HepG2 (cell line): ENCODE measurements around the gene LRRC8D. TPM values are rescaled to one million over a fixed set of nuclear protein-coding genes. Genes with fewer than 3 reads are reported as not detected.

Experiments
- ATAC-seq: fragments of 200-7000 bp; cut with Tn5 transposase; 3 replicates; pipeline ENCODE4 v1.9.1; 2020; ENCODE audit warnings: mild to moderate bottlenecking, moderate library complexity
- BruUV-seq: library from RNA; stranded (reverse); fragments of 400-500 nt; replicated peaks from 2 replicates; lab custom pipeline; 2021; lab: Mats Ljungman, UMichigan
- CTCF ChIA-PET: fragments of 300-600 bp; formaldehyde crosslinking; extraction: SDS; loops from one replicate; lab custom pipeline; 2021; ENCODE audit warnings: low total read pairs, inconsistent platforms, low intra/inter-chr PET ratio; lab: Yijun Ruan, JAX
- POLR2A ChIA-PET: fragments of 350-600 bp; sonication (Branson Sonifier 250); formaldehyde crosslinking; loops from one replicate; lab custom pipeline; 2020; ENCODE audit warnings: antibody characterized with exemption, inconsistent platforms; lab: Yijun Ruan, JAX
- DNase-seq: peaks from one replicate; pipeline ENCODE4 v3.0.0-alpha.2; 2015; ENCODE audit warnings: low spot score
- FAIRE-seq: peaks from 3 replicates; lab custom pipeline; 2011; peaks lifted over from hg19 to GRCh38; lab: Jason Lieb, UNC
- H2AFZ ChIP-seq: one replicate; pipeline ENCODE4 v1.6.1; 2011; ENCODE audit warnings: low read length, inconsistent platforms
- H3K27ac ChIP-seq: fragments of 300-600 bp; 3 replicates; pipeline ENCODE4 v1.8.0; 2011; ENCODE audit warnings: mixed run types, mild to moderate bottlenecking, mixed read lengths, low read length, inconsistent platforms; ENCODE audit not compliant: insufficient read depth; ENCODE audit errors: extremely low read length
- H3K27me3 ChIP-seq, 2 experiments: fragments of 200-600 bp in 1 of 2; 2 replicates in 1 of 2; 3 replicates in 1 of 2; pipeline versions ENCODE4 v1.6.0 to v1.8.0; 2011; ENCODE audit warnings: low read length in 2 of 2, mild to moderate bottlenecking in 2 of 2, moderate library complexity in 2 of 2, inconsistent platforms in 1 of 2; ENCODE audit not compliant: insufficient read depth in 2 of 2, control insufficient read depth in 1 of 2
- H3K36me3 ChIP-seq, 2 experiments: fragments of 200-600 bp in 1 of 2; replicated peaks in 1 of 2; 2 replicates in 1 of 2; 3 replicates in 1 of 2; pipeline versions ENCODE4 v1.5.1 to v1.8.0; 2011; ENCODE audit warnings: low read length in 2 of 2, inconsistent platforms in 1 of 2; ENCODE audit not compliant: insufficient read depth in 2 of 2, control insufficient read depth in 1 of 2
- H3K4me1 ChIP-seq: 2 replicates; pipeline ENCODE4 v1.5.1; 2012; ENCODE audit warnings: low read length, inconsistent platforms; ENCODE audit not compliant: insufficient read depth
- H3K4me2 ChIP-seq: 2 replicates; pipeline ENCODE4 v1.6.0; 2011; ENCODE audit warnings: low read depth, low read length, inconsistent platforms
- H3K4me3 ChIP-seq, 3 experiments: fragments of 200-600 bp in 1 of 3; sonication (generic), shearing (Covaris generic) in 1 of 3; replicated peaks in 1 of 3; 2 replicates each; pipeline ENCODE4 v1.5.1; 2011 to 2016; ENCODE audit warnings: low read length in 3 of 3, inconsistent platforms in 2 of 3, low read depth in 2 of 3, mild to moderate bottlenecking in 2 of 3, control low read depth in 1 of 3, mixed read lengths in 1 of 3; ENCODE audit not compliant: insufficient read depth in 1 of 3
- H3K79me2 ChIP-seq: one replicate; pipeline ENCODE4 v1.6.1; 2011; ENCODE audit warnings: low read length, inconsistent platforms; ENCODE audit not compliant: insufficient read depth
- H3K9ac ChIP-seq: 2 replicates; pipeline ENCODE4 v1.6.0; 2011; ENCODE audit warnings: mild to moderate bottlenecking, low read depth, low read length, inconsistent platforms; ENCODE audit not compliant: insufficient read depth
- H3K9me3 ChIP-seq: 2 replicates; pipeline ENCODE4 v1.5.1; 2012; ENCODE audit warnings: mild to moderate bottlenecking, low read length
- H4K20me1 ChIP-seq: 2 replicates; pipeline ENCODE4 v1.6.0; 2011; ENCODE audit warnings: inconsistent platforms, mild to moderate bottlenecking, low read length, moderate library complexity; ENCODE audit not compliant: insufficient read depth
- KMT2B ChIP-seq: IDR thresholded peaks from 2 replicates; pipeline ENCODE4 v1.6.1; 2016; ENCODE audit warnings: missing genetic modification reagents, missing compliant biosample characterization
- PRMT3 ChIP-seq: sonication (generic); formaldehyde crosslinking; IDR thresholded peaks from 2 replicates; pipeline ENCODE4 v1.8.1; 2022; ENCODE audit warnings: low read depth, mild to moderate bottlenecking, moderate library complexity, missing genetic modification reagents, borderline replicate concordance
- RAD51 ChIP-seq: fragments of 450-650 bp; IDR thresholded peaks from 2 replicates; pipeline ENCODE4 v1.6.1; 2016; ENCODE audit warnings: borderline replicate concordance
- SIX4 ChIP-seq: sonication (generic); formaldehyde crosslinking; IDR thresholded peaks from 2 replicates; pipeline ENCODE4 v1.4.0; 2020; ENCODE audit warnings: missing genetic modification reagents
- ZBTB43 ChIP-seq: sonication (generic); formaldehyde crosslinking; conservative IDR thresholded peaks from 2 replicates; pipeline ENCODE4 v1.4.0; 2020; ENCODE audit warnings: missing genetic modification reagents
- ZNF292 ChIP-seq: sonication (generic); formaldehyde crosslinking; IDR thresholded peaks from 2 replicates; pipeline ENCODE4 v1.8.1; 2022; ENCODE audit warnings: mild to moderate bottlenecking, low read depth, missing genetic modification reagents, borderline replicate concordance
- ZNF451 ChIP-seq: sonication (generic); formaldehyde crosslinking; IDR thresholded peaks from 2 replicates; pipeline ENCODE4 v1.5.0; 2020; ENCODE audit warnings: mild to moderate bottlenecking, missing genetic modification reagents
- ZNF556 ChIP-seq: sonication (generic); formaldehyde crosslinking; IDR thresholded peaks from 2 replicates; pipeline ENCODE4 v1.4.0; 2020; ENCODE audit warnings: mild to moderate bottlenecking, missing genetic modification reagents, borderline replicate concordance
- ZNF567 ChIP-seq: sonication (generic); formaldehyde crosslinking; IDR thresholded peaks from 2 replicates; pipeline ENCODE4 v1.8.1; 2023; ENCODE audit warnings: mild to moderate bottlenecking, missing genetic modification reagents, borderline replicate concordance
- ZNF724P ChIP-seq: sonication (generic); formaldehyde crosslinking; IDR thresholded peaks from 2 replicates; pipeline ENCODE4 v1.8.0; 2022; ENCODE audit warnings: missing genetic modification reagents, borderline replicate concordance
- ZNF816 ChIP-seq: sonication (generic); formaldehyde crosslinking; IDR thresholded peaks from 2 replicates; pipeline ENCODE4 v1.8.0; 2022; ENCODE audit warnings: missing genetic modification reagents, mild to moderate bottlenecking, borderline replicate concordance
- WGBS: methylation state at CpG from one replicate; pipeline ENCODE4 v1.1.6; 2017; ENCODE audit warnings: low lambda C conversion rate; 5-methylcytosine and 5-hydroxymethylcytosine counted together
- in situ Hi-C: cut with HindIII; loops from 2 replicates; pipeline ENCODE4 v1.10.0; 2017; ENCODE audit warnings: low pct_unique_long_range_greater_than_20kb; ENCODE audit not compliant: extremely low pct_ligation_motif_present
- intact Hi-C: fragments of 100-400 bp; cut with micrococcal nuclease; formaldehyde crosslinking; loops from one replicate; pipeline ENCODE4 v1.10.0; 2022; ENCODE audit not compliant: unreplicated experiment
- polyA plus RNA-seq, 8 experiments: library from polyadenylated mRNA; depleted of rRNA in 3 of 8; stranded (reverse) in 7 of 8; unstranded in 1 of 8; fragments of >200 nt; fragmentation: Illumina TruSeq in 4 of 8; extraction: Trizol in 4 of 8; gene quantifications; 2 replicates each; pipeline versions ENCODE4 v1.2.1 to v1.2.3, GENCODE V29; 2011 to 2016; ENCODE audit warnings: low read depth in 4 of 8, missing spikeins in 1 of 8, mixed read lengths in 1 of 8; ENCODE audit not compliant: insufficient read depth in 1 of 8
- total RNA-seq, 5 experiments: library from RNA; depleted of rRNA; stranded (reverse); fragments of >200 nt; fragmentation: Illumina TruSeq; extraction: Trizol; gene quantifications; 2 replicates each; pipeline ENCODE4 v1.2.3, GENCODE V29; 2016; ENCODE audit warnings: low read depth in 1 of 5
- TF ChIP-seq, protein P1 (sequence below): sonication (generic); formaldehyde crosslinking; IDR thresholded peaks from 2 replicates; pipeline ENCODE4 v1.9.0; 2021; ENCODE audit warnings: missing genetic modification reagents, borderline replicate concordance
- TF ChIP-seq, protein P2 (sequence below): sonication (generic); formaldehyde crosslinking; IDR thresholded peaks from 2 replicates; pipeline ENCODE4 v1.8.0; 2022; ENCODE audit warnings: mild to moderate bottlenecking, missing genetic modification reagents; ENCODE audit not compliant: insufficient replicate concordance
- TF ChIP-seq, protein P3 (sequence below): sonication (generic); formaldehyde crosslinking; IDR thresholded peaks from 2 replicates; pipeline ENCODE4 v1.4.0; 2020; ENCODE audit warnings: missing genetic modification reagents
- TF ChIP-seq, protein P4 (sequence below): sonication (generic); formaldehyde crosslinking; IDR thresholded peaks from 2 replicates; pipeline ENCODE4 v1.9.0; 2021; ENCODE audit warnings: missing genetic modification reagents, borderline replicate concordance
- TF ChIP-seq, protein P5 (sequence below): sonication (generic); formaldehyde crosslinking; IDR thresholded peaks from 2 replicates; pipeline ENCODE4 v1.8.1; 2023; ENCODE audit warnings: mild to moderate bottlenecking, inconsistent platforms, moderate library complexity, missing genetic modification reagents, borderline replicate concordance

Gene LRRC8D
- total and polyA plus RNA-seq, 2 of the 13 experiments (the other 11 are each of a cell fraction or from before 2014, with no cell fraction given): 29.9 to 45.5 TPM

GRCh38 chr1:89908273-89908671 is 87.4 kb downstream of the LRRC8D start:
- no peak for ATAC-seq
- no peak overlapping the region for H2AFZ ChIP-seq
- POLR2A ChIA-PET: no interaction called here
- TF ChIP-seq, protein P1, sequence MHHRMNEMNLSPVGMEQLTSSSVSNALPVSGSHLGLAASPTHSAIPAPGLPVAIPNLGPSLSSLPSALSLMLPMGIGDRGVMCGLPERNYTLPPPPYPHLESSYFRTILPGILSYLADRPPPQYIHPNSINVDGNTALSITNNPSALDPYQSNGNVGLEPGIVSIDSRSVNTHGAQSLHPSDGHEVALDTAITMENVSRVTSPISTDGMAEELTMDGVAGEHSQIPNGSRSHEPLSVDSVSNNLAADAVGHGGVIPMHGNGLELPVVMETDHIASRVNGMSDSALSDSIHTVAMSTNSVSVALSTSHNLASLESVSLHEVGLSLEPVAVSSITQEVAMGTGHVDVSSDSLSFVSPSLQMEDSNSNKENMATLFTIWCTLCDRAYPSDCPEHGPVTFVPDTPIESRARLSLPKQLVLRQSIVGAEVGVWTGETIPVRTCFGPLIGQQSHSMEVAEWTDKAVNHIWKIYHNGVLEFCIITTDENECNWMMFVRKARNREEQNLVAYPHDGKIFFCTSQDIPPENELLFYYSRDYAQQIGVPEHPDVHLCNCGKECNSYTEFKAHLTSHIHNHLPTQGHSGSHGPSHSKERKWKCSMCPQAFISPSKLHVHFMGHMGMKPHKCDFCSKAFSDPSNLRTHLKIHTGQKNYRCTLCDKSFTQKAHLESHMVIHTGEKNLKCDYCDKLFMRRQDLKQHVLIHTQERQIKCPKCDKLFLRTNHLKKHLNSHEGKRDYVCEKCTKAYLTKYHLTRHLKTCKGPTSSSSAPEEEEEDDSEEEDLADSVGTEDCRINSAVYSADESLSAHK (CRISPR knock-in tag): no peak
- TF ChIP-seq ZNF451 (CRISPR knock-in tag) (no peak), PRMT3 (no peak), ZNF292 (CRISPR knock-in tag) (no peak), KMT2B (no peak), ZNF556 (CRISPR knock-in tag) (no peak), ZNF816 (CRISPR knock-in tag) (no peak), SIX4 (no peak), RAD51 (no peak), ZBTB43 (CRISPR knock-in tag) (no peak), ZNF724P (no peak), ZNF567 (no peak)
- TF ChIP-seq, protein P2, sequence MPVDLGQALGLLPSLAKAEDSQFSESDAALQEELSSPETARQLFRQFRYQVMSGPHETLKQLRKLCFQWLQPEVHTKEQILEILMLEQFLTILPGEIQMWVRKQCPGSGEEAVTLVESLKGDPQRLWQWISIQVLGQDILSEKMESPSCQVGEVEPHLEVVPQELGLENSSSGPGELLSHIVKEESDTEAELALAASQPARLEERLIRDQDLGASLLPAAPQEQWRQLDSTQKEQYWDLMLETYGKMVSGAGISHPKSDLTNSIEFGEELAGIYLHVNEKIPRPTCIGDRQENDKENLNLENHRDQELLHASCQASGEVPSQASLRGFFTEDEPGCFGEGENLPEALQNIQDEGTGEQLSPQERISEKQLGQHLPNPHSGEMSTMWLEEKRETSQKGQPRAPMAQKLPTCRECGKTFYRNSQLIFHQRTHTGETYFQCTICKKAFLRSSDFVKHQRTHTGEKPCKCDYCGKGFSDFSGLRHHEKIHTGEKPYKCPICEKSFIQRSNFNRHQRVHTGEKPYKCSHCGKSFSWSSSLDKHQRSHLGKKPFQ (CRISPR knock-in tag): no peak
- TF ChIP-seq, protein P3, sequence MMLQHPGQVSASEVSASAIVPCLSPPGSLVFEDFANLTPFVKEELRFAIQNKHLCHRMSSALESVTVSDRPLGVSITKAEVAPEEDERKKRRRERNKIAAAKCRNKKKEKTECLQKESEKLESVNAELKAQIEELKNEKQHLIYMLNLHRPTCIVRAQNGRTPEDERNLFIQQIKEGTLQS (CRISPR knock-in tag): no peak
- TF ChIP-seq, protein P4, sequence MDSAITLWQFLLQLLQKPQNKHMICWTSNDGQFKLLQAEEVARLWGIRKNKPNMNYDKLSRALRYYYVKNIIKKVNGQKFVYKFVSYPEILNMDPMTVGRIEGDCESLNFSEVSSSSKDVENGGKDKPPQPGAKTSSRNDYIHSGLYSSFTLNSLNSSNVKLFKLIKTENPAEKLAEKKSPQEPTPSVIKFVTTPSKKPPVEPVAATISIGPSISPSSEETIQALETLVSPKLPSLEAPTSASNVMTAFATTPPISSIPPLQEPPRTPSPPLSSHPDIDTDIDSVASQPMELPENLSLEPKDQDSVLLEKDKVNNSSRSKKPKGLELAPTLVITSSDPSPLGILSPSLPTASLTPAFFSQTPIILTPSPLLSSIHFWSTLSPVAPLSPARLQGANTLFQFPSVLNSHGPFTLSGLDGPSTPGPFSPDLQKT (CRISPR knock-in tag): no peak
- TF ChIP-seq, protein P5, sequence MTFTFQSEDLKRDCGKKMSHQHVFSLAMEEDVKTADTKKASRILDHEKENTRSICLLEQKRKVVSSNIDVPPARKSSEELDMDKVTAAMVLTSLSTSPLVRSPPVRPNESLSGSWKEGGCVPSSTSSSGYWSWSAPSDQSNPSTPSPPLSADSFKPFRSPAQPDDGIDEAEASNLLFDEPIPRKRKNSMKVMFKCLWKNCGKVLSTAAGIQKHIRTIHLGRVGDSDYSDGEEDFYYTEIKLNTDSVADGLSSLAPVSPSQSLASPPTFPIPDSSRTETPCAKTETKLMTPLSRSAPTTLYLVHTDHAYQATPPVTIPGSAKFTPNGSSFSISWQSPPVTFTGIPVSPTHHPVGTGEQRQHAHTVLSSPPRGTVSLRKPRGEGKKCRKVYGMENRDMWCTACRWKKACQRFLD: no peak

More at GRCh38 chr1:89908273-89908671, 87.4 kb downstream of the LRRC8D start:
- H4K20me1 ChIP-seq: no peaks in the 10 kb centered on the region; the same call in 1 of the 2 replicates
- H3K27ac ChIP-seq: no peak overlapping the region
- no peaks in the 10 kb centered on the region for H3K9me3 ChIP-seq
- DNase-seq (no peak), FAIRE-seq (no peak)
- H3K4me1 ChIP-seq: peaks cover 64% of the 10 kb centered on the region
- CTCF ChIA-PET: no interaction called here
- H3K79me2 ChIP-seq: peaks cover 51% of the 10 kb centered on the region
- intact Hi-C loops: loop anchor here (5.0 to 10.0 kb wide), 3 partner anchors 36 to 86 kb away; partner anchors contain the start of gene LRRC8D
- no peak overlapping the region for H3K9ac ChIP-seq
- H3K4me2 ChIP-seq: no peak overlapping the region
- H3K27me3 ChIP-seq: no peaks in the 10 kb centered on the region
- in situ Hi-C loops: no loop called here
- 98% methylated on average over 2 of the region's 2 CpGs for WGBS
- H3K36me3 ChIP-seq: peaks cover 3 to 11% of the 10 kb centered on the region in 2 experiments; a peak in 2 of 5 replicates
- H3K4me3 ChIP-seq: no peak overlapping the region
- BruUV-seq: no TSS peak
